IPS-NIHi11 (cell line): ENCODE measurements around the gene RAB5A.
"Not testable (repeated sequence)": the region's sequence is repeated elsewhere in the genome, so short reads cannot be mapped to it uniquely, and the experiment has no call there.

Experiments used
- DNase-seq: peaks from one replicate; pipeline ENCODE4 v3.0.0; 2012; ENCODE audit warnings: mixed read lengths, low spot score

RAB5A gene

GRCh38 chr3:19946832-19947548, at the start of gene RAB5A:
Gene RAB5A, plus strand, starts transcription at chr3:19947097. Its CDS starts 3,802 bp downstream, at chr3:19950899.
- peak; percentile 94 for DNase-seq

GRCh38 chr3:19898721-19899120, 48.2 kb upstream of the RAB5A start:
- DNase-seq: no peak

- DNase-seq: no peak
These were observed 47.6 kb upstream of the RAB5A start for GRCh38 chr3:19899264-19899663.

GRCh38 chr3:19899833-19900232, 47.1 kb upstream of the RAB5A start:
- not testable (repeated sequence) for DNase-seq

- no peak for DNase-seq
These were observed 45.6 kb upstream of the RAB5A start for GRCh38 chr3:19901337-19901736.

GRCh38 chr3:19901918-19902317, 45.0 kb upstream of the RAB5A start:
- no peak for DNase-seq

GRCh38 chr3:19903649-19904048, 43.2 kb upstream of the RAB5A start:
- DNase-seq: no peak

- DNase-seq: no peak
These were observed 39.4 kb upstream of the RAB5A start for GRCh38 chr3:19907523-19907922.

GRCh38 chr3:19911452-19911851, 35.4 kb upstream of the RAB5A start:
- no peak for DNase-seq

GRCh38 chr3:19917167-19917566, 29.7 kb upstream of the RAB5A start:
- no peak for DNase-seq

GRCh38 chr3:19920401-19921080, 26.4 kb upstream of the RAB5A start:
- no peak for DNase-seq

GRCh38 chr3:19931180-19931692, 15.7 kb upstream of the RAB5A start:
- DNase-seq: no peak

GRCh38 chr3:19931767-19932188, 15.1 kb upstream of the RAB5A start:
- DNase-seq: no peak

- no peak for DNase-seq
These were observed 14.5 kb upstream of the RAB5A start for GRCh38 chr3:19932422-19932821.

- DNase-seq: peak; percentile 69
These were observed 12.8 kb upstream of the RAB5A start, which contains the start of gene EFHB for GRCh38 chr3:19934098-19934566. Gene EFHB, minus strand, starts transcription at chr3:19934217. Its CDS starts 199 bp downstream, at chr3:19934018.

- no peak for DNase-seq
These were observed 9.2 kb upstream of the RAB5A start for GRCh38 chr3:19937459-19938294.

- no peak for DNase-seq
These were observed 8.6 kb upstream of the RAB5A start for GRCh38 chr3:19938295-19938627.

GRCh38 chr3:19940643-19941042, 6.3 kb upstream of the RAB5A start:
- DNase-seq: no peak

GRCh38 chr3:19945534-19945933, 1.4 kb upstream of the RAB5A start:
- DNase-seq: no peak

- DNase-seq: no peak
These were observed 697 bp upstream of the RAB5A start for GRCh38 chr3:19945969-19946831.

- peak; percentile 41 for DNase-seq
These were observed 790 bp downstream of the RAB5A start for GRCh38 chr3:19947549-19948225.
